HG03558 (cell line): ENCODE measurements around the gene LAMTOR2.

Experiments
- ATAC-seq: cut with Tn5 transposase; IDR thresholded peaks from one replicate; pipeline ENCODE4 v1.9.1; 2021; ENCODE audit warnings: moderate number of reproducible peaks; ENCODE audit not compliant: unreplicated experiment; ENCODE audit errors: extremely low read depth

The LAMTOR2 gene

DNA sequence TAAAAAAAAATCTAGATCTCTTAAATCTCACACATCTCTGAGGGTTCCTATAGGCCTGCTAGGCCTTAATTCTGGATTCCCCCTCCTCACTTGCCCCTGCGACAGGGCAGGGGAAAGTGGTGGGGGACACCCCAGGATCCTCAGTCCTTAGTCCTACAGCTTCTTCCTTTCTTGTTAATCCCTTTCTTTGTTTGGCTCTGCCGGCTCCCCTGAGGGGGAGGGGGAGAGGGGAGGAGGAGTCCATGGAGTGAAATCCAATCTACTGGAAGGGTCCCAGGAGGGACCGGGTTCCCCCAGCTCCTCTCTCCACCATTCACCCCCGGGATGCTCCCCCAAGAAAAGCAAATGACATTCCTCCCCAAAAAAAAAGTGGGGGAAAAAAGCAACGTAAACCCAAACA is 19.2 kb downstream of the LAMTOR2 start:
- ATAC-seq, result no peak

- no peak for ATAC-seq
Observed at GRCh38 chr1:156074661-156075060, 20.1 kb downstream of the LAMTOR2 start.

- ATAC-seq, result no peak
Observed at GRCh38 chr1:156075162-156075561, 20.6 kb downstream of the LAMTOR2 start.

GRCh38 chr1:156075775-156076204 is 21.2 kb downstream of the LAMTOR2 start:
- ATAC-seq, result no peak

- no peak for ATAC-seq
Observed at GRCh38 chr1:156076609-156077429, 22.2 kb downstream of the LAMTOR2 start.

- no peak for ATAC-seq
Observed at GRCh38 chr1:156077430-156077760, 22.8 kb downstream of the LAMTOR2 start.

- no peak for ATAC-seq
Observed at GRCh38 chr1:156078728-156079127, 24.1 kb downstream of the LAMTOR2 start.

GRCh38 chr1:156079762-156080161 is 25.2 kb downstream of the LAMTOR2 start:
- no peak for ATAC-seq

GRCh38 chr1:156080241-156080862 is 25.8 kb downstream of the LAMTOR2 start:
- ATAC-seq, result no peak

GRCh38 chr1:156080863-156081179 is 26.2 kb downstream of the LAMTOR2 start:
- ATAC-seq, result no peak

- ATAC-seq, result no peak
Observed at GRCh38 chr1:156081180-156081916, 26.8 kb downstream of the LAMTOR2 start.

GRCh38 chr1:156081917-156082308 is 27.3 kb downstream of the LAMTOR2 start:
- no peak for ATAC-seq

GRCh38 chr1:156082309-156083091 is 27.9 kb downstream of the LAMTOR2 start, which contains the start of gene MEX3A:
Gene MEX3A (minus strand): TSS chr1:156082465. CDS start chr1:156081998, 467 bp downstream.
- ATAC-seq, result no peak

- ATAC-seq, result no peak
Observed at GRCh38 chr1:156083800-156084790, 29.5 kb downstream of the LAMTOR2 start.

DNA sequence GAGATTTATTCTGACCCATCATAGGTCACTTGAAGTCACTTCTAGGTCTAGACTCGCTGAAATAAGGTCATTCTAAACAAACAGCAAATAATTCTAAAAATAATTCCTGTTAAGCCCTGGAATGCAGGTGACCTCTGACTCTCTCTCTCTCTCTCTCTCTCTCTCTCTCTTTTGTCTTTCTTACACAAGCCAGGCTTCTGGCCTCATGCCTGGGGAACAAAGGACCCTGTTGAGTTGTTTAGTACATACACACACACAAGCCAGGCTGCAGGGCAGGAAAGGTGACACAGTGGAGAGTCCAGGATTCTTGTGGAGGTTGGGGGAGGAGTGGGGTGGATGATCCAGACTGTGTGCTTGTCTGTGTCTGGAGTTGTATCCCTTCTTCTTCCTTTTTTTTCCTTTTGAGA is 31.7 kb downstream of the LAMTOR2 start:
- ATAC-seq, result no peak

GRCh38 chr1:156089704-156090103 is 35.1 kb downstream of the LAMTOR2 start:
- no peak for ATAC-seq

DNA sequence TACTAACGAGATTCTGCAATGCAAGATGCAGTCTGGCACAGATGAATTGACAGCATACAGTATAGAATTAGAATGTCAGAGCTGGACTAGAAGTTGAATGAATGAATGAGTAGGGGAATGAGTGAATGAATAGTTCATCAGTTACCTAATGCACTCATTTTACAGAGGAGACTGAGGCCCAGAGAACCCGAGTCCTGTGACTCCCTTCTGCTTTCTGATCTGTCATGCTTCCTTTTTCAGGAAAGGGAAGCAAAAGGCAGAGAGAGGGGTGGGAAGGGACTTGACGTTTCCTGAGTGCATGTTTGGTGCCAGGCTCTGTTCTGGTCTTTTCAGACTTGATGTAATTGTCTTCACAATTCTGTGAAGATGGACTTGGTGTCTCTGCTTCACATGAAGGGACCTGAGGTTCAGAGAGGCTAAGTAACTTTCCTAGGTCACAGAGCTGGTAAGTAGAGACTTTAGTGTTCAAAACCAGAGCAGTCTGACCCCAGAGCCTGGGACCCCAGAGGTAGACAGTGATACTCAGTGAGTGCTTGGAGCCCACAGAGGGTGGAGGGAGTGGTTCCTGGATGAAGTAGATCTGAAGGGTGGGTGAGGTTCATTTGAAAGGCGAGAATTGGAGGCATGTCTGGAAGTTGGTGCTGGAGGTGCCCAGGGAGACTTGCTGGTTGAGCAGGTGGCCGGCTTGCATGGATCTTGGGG is 35.7 kb downstream of the LAMTOR2 start:
- ATAC-seq, result no peak

- ATAC-seq, result no peak
Observed at GRCh38 chr1:156090840-156091188, 36.2 kb downstream of the LAMTOR2 start.

DNA sequence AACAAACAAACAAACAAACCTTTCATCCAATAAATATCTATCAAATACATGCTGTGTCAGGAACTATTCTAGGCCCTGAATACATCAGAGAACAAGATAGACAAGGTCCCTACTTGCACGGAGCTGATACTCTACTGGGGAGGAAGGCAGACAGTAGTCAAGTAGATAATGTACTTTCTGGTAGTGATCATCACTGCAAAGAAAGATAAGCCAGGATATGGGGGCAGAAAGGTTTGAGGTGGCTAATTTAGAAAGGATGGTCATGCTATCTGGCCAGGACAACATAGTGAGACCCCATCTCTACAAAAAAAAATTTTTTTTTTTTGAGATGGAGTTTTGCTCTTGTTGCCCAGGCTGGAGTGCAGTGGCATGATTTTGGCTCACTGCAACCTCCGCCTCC is 37.0 kb downstream of the LAMTOR2 start:
- ATAC-seq, result no peak
